Measurements from ENCODE around the gene ZBTB38. TPM values are rescaled to one million over a fixed set of nuclear protein-coding genes. Genes with fewer than 3 reads are reported as not detected.

The ZBTB38 gene
- total RNA-seq, 1 donor from 2014 or later, result 101 TPM

GRCh38 chr3:141380987-141381386, 12.7 kb downstream of the ZBTB38 start:
- H3K36me3 ChIP-seq, result peaks cover 3 to 14% of the 10 kb centered on the region in 2 donors

GRCh38 chr3:141382571-141382970, 14.3 kb downstream of the ZBTB38 start:
- peak overlapping the region in 1 of 2 donors; percentile 74 for H3K27ac ChIP-seq
- TF ChIP-seq CTCF (IDR thresholded peaks at IDR 0.05), result no peak
- H3K36me3 ChIP-seq, result peaks cover 3 to 12% of the 10 kb centered on the region in 2 donors
- H3K9me3 ChIP-seq, result no peaks in the 10 kb centered on the region
- H3K27me3 ChIP-seq, result no peaks in the 10 kb centered on the region
- H3K4me1 ChIP-seq, result peaks cover 5 to 10% of the 10 kb centered on the region in 2 donors
- H3K4me3 ChIP-seq, result no peak overlapping the region
- intact Hi-C loops (cut with DNase I), result no loop called here
- no peak for DNase-seq (ENCODE audit: low spot score in 2 of 2)

More at GRCh38 chr3:141380987-141381386, 12.7 kb downstream of the ZBTB38 start:
- intact Hi-C loops (cut with DNase I), result no loop called here
- DNase-seq (ENCODE audit: low spot score in 2 of 2), result no peak
- H3K4me3 ChIP-seq, result no peak overlapping the region
- H3K27ac ChIP-seq, result peak overlapping the region; percentile 32 to 74
- peaks cover 5 to 10% of the 10 kb centered on the region in 2 donors for H3K4me1 ChIP-seq
- no peaks in the 10 kb centered on the region for H3K9me3 ChIP-seq
- H3K27me3 ChIP-seq, result no peaks in the 10 kb centered on the region
- TF ChIP-seq CTCF (IDR thresholded peaks at IDR 0.05), result no peak

GRCh38 chr3:141383555-141384129, 15.3 kb downstream of the ZBTB38 start:
- intact Hi-C loops (cut with DNase I), result no loop called here
- Histone ChIP-seq H3K4me1 (peaks cover 5 to 10% of the 10 kb centered on the region in 2 donors), H3K27ac (peak overlapping the region; percentile 52 to 74), H3K36me3 (peaks cover 3 to 14% of the 10 kb centered on the region in 2 donors), H3K4me3 (peak overlapping the region in 1 of 2 donors; percentile 48), H3K27me3 (no peaks in the 10 kb centered on the region), H3K9me3 (no peaks in the 10 kb centered on the region)
- TF ChIP-seq CTCF (IDR thresholded peaks at IDR 0.05), result no peak
- no peak for DNase-seq (ENCODE audit: low spot score in 2 of 2)

GRCh38 chr3:141384157-141384556, 15.9 kb downstream of the ZBTB38 start:
- Histone ChIP-seq H3K27ac (peak overlapping the region; percentile 52 to 74), H3K9me3 (no peaks in the 10 kb centered on the region), H3K36me3 (peaks cover 3 to 14% of the 10 kb centered on the region in 2 donors), H3K4me1 (peaks cover 5 to 10% of the 10 kb centered on the region in 2 donors), H3K27me3 (no peaks in the 10 kb centered on the region), H3K4me3 (peak overlapping the region in 1 of 2 donors; percentile 48)
- TF ChIP-seq CTCF (IDR thresholded peaks at IDR 0.05), result no peak
- no peak for DNase-seq (ENCODE audit: low spot score in 2 of 2)
- intact Hi-C loops (cut with DNase I), result no loop called here

- peaks cover 5 to 11% of the 10 kb centered on the region in 2 donors for H3K4me1 ChIP-seq
- DNase-seq (ENCODE audit: low spot score in 2 of 2), result no peak
- intact Hi-C loops (cut with DNase I), result no loop called here
- H3K27ac ChIP-seq, result peak overlapping the region; percentile 52 to 74
- no peak overlapping the region for H3K4me3 ChIP-seq
- peaks cover 3 to 14% of the 10 kb centered on the region in 2 donors for H3K36me3 ChIP-seq
- TF ChIP-seq CTCF (IDR thresholded peaks at IDR 0.05), result no peak
- H3K27me3 ChIP-seq, result no peaks in the 10 kb centered on the region
- H3K9me3 ChIP-seq, result no peaks in the 10 kb centered on the region
Observed at GRCh38 chr3:141384575-141384974, 16.3 kb downstream of the ZBTB38 start.

Measured in ascending aorta (tissue), 2 donors.